ENCODE results near the gene ARHGAP26. TPM values are rescaled to one million over a fixed set of nuclear protein-coding genes. Genes with fewer than 3 reads are reported as not detected.

ARHGAP26 gene
- total RNA-seq, 1 experiment from 2014 or later: 79.8 TPM

DNA sequence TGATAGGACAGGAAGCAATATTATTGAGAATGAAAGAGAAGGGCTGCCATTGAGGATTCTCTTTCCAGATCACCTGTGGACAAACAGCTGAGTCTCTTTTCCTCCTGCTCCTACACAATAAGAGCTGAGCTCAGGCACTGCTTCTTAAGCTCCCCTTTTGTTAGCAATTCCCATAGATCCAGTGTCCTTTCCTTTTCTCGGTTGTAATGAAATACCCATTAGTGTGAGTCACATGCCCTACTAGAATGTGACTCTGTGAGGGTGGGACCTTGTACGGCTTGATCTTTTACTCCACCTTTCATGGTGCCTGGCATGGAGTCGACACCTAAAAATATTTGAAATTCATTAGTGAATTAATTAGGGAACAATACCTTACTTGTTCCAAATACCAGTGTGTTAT, 364.1 kb downstream of the ARHGAP26 start:
- POLR2A ChIA-PET: no interaction called here
- Mint-ChIP-seq H3K27me3 (ENCODE audit: insufficient read depth, unreplicated experiment) (no peaks in the 10 kb centered on the region), H3K36me3 (ENCODE audit: insufficient read depth, unreplicated experiment) (peaks cover 6% of the 10 kb centered on the region), H3K4me3 (ENCODE audit: unreplicated experiment) (no peak overlapping the region), H3K4me1 (ENCODE audit: low read depth, unreplicated experiment) (peaks cover 23% of the 10 kb centered on the region), H3K27ac (ENCODE audit: unreplicated experiment) (no peak overlapping the region), H3K9me3 (ENCODE audit: unreplicated experiment) (no peaks in the 10 kb centered on the region)
- Histone ChIP-seq H3K36me3 (ENCODE audit: control insufficient read depth, insufficient read depth, low read length) (peaks cover 3% of the 10 kb centered on the region), H3K4me1 (peaks cover 25% of the 10 kb centered on the region), H3K9me3 (no peaks in the 10 kb centered on the region), H3K4me3 (ENCODE audit: low read depth, low read length) (no peak overlapping the region), H3K27me3 (replicated peaks; ENCODE audit: control insufficient read depth, insufficient read depth, low read length) (no peaks in the 10 kb centered on the region)
- BruUV-seq (replicated peaks): no TSS peak
- CTCF ChIA-PET: no interaction called here
- intact Hi-C loops (cut with micrococcal nuclease; ENCODE audit: unreplicated experiment): no loop called here
- TF ChIP-seq, protein P1, sequence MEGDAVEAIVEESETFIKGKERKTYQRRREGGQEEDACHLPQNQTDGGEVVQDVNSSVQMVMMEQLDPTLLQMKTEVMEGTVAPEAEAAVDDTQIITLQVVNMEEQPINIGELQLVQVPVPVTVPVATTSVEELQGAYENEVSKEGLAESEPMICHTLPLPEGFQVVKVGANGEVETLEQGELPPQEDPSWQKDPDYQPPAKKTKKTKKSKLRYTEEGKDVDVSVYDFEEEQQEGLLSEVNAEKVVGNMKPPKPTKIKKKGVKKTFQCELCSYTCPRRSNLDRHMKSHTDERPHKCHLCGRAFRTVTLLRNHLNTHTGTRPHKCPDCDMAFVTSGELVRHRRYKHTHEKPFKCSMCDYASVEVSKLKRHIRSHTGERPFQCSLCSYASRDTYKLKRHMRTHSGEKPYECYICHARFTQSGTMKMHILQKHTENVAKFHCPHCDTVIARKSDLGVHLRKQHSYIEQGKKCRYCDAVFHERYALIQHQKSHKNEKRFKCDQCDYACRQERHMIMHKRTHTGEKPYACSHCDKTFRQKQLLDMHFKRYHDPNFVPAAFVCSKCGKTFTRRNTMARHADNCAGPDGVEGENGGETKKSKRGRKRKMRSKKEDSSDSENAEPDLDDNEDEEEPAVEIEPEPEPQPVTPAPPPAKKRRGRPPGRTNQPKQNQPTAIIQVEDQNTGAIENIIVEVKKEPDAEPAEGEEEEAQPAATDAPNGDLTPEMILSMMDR (IDR thresholded peaks at IDR 0.05; ENCODE audit: insufficient read depth in 1 of 2, low read depth in 1 of 2, low read length in 1 of 2, severe bottlenecking in 1 of 2, unreplicated experiment in 1 of 2): no peak
- no peak for DNase-seq

DNA sequence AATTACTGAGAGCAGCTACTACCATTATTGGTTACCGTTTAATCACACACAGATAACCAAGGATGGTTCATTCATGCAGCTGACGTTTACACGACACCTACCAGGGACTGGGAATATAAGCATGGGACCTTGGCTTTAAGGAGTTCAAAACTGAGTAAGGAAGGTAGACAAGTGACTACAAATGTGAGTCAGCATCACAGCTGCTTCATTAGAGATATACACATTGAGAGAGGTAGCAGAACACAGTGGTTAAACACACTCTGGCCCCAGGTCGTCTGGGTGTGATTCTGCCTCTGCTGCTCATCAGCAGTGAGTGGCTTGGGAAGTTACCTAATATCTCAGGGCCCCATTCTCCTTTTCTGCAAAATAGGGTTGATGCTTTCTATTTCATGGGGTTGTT, 364.7 kb downstream of the ARHGAP26 start:
- TF ChIP-seq, protein P1 (IDR thresholded peaks at IDR 0.05; ENCODE audit: insufficient read depth in 1 of 2, low read depth in 1 of 2, low read length in 1 of 2, severe bottlenecking in 1 of 2, unreplicated experiment in 1 of 2): no peak
- H3K27me3 Mint-ChIP-seq (ENCODE audit: insufficient read depth, unreplicated experiment): no peaks in the 10 kb centered on the region
- intact Hi-C loops (cut with micrococcal nuclease; ENCODE audit: unreplicated experiment): no loop called here
- H3K4me3 ChIP-seq (ENCODE audit: low read depth, low read length): no peak overlapping the region
- peaks cover 23% of the 10 kb centered on the region for H3K4me1 Mint-ChIP-seq (ENCODE audit: low read depth, unreplicated experiment)
- ChIA-PET POLR2A (no interaction called here), CTCF (no interaction called here)
- peaks cover 6% of the 10 kb centered on the region for H3K36me3 Mint-ChIP-seq (ENCODE audit: insufficient read depth, unreplicated experiment)
- H3K27me3 ChIP-seq (replicated peaks; ENCODE audit: control insufficient read depth, insufficient read depth, low read length): no peaks in the 10 kb centered on the region
- no TSS peak for BruUV-seq (replicated peaks)
- no peak overlapping the region for H3K4me3 Mint-ChIP-seq (ENCODE audit: unreplicated experiment)
- H3K27ac Mint-ChIP-seq (ENCODE audit: unreplicated experiment): no peak overlapping the region
- peaks cover 32% of the 10 kb centered on the region for H3K4me1 ChIP-seq
- H3K9me3 ChIP-seq: no peaks in the 10 kb centered on the region
- no peaks in the 10 kb centered on the region for H3K9me3 Mint-ChIP-seq (ENCODE audit: unreplicated experiment)
- peaks cover 3% of the 10 kb centered on the region for H3K36me3 ChIP-seq (ENCODE audit: control insufficient read depth, insufficient read depth, low read length)
- no peak for DNase-seq

DNA sequence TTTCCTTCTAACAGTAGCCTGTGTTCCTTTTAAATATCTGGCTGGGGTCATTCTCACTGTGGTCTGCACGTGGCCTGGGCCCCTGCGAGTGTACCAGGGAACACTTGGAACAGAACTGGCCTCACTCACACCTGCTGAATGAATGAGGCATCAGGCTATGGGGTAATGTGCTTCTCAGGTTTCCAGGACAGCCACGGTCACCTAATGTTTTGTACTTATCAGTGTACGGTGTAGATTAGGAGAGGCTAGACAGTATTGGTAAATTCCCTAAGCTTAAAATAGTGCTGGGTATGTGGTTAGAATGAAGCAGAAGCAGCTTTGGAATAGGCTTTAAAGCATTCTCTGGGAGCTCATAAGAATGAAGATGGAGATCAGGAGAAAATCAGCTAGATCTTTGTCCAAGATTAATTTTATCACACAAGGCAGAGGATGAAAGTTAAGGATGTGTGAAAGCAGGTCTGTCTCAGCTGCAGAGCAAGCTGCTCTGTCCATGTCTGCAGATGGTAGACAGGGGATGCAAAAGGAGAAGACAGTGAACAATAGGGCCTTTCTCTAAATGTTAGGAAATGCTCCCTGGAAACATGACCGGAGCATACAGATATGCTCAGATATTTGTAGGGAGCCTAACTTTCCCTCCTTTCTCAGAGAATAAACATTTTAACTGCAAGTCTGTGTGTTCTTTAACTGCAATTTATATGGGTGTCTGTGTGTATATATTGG, 365.8 kb downstream of the ARHGAP26 start:
- intact Hi-C loops (cut with micrococcal nuclease; ENCODE audit: unreplicated experiment): no loop called here

More for the DNA sequence above, 365.8 kb downstream of the ARHGAP26 start:
- TF ChIP-seq, protein P1 (IDR thresholded peaks at IDR 0.05; ENCODE audit: insufficient read depth in 1 of 2, low read depth in 1 of 2, low read length in 1 of 2, severe bottlenecking in 1 of 2, unreplicated experiment in 1 of 2): no peak
- H3K27ac Mint-ChIP-seq (ENCODE audit: unreplicated experiment): no peak overlapping the region
- H3K27me3 Mint-ChIP-seq (ENCODE audit: insufficient read depth, unreplicated experiment): no peaks in the 10 kb centered on the region
- ChIA-PET CTCF (interaction anchor here (1.5 kb wide), 1 partner anchor 81 kb away, joined by 4 read pairs; no protein-coding TSS in a partner anchor), POLR2A (no interaction called here)
- BruUV-seq (replicated peaks): no TSS peak
- Histone ChIP-seq H3K9me3 (no peaks in the 10 kb centered on the region), H3K4me3 (ENCODE audit: low read depth, low read length) (no peak overlapping the region), H3K27me3 (replicated peaks; ENCODE audit: control insufficient read depth, insufficient read depth, low read length) (no peaks in the 10 kb centered on the region), H3K4me1 (peaks cover 32% of the 10 kb centered on the region), H3K36me3 (ENCODE audit: control insufficient read depth, insufficient read depth, low read length) (peaks cover 3% of the 10 kb centered on the region)
- peaks cover 6% of the 10 kb centered on the region for H3K36me3 Mint-ChIP-seq (ENCODE audit: insufficient read depth, unreplicated experiment)
- no peak overlapping the region for H3K4me3 Mint-ChIP-seq (ENCODE audit: unreplicated experiment)
- H3K9me3 Mint-ChIP-seq (ENCODE audit: unreplicated experiment): no peaks in the 10 kb centered on the region
- no peak for DNase-seq
- H3K4me1 Mint-ChIP-seq (ENCODE audit: low read depth, unreplicated experiment): peaks cover 23% of the 10 kb centered on the region
